HEK293 (cell line): ENCODE data around the gene LMOD1.

Source experiments
- MEIS1 ChIP-seq: sonication (generic); formaldehyde crosslinking; IDR thresholded peaks from 2 replicates; pipeline ENCODE4 v1.8.1; 2022; ENCODE audit warnings: missing genetic modification reagents, mild to moderate bottlenecking, borderline replicate concordance
- SETDB1 ChIP-seq: IDR thresholded peaks from one replicate; pipeline ENCODE4 v1.6.1; 2017; ENCODE audit warnings: mild to moderate bottlenecking, low read length, moderate library complexity, mixed read lengths; ENCODE audit not compliant: insufficient read length
- ZBTB7A ChIP-seq: fragments of 450-650 bp; formaldehyde crosslinking; IDR thresholded peaks from 2 replicates; pipeline ENCODE4 v1.5.1; 2016; ENCODE audit warnings: low read depth, missing biosample characterization, missing genetic modification characterization
- ZNF138 ChIP-seq: fragments of 450-650 bp; formaldehyde crosslinking; IDR thresholded peaks from 2 replicates; pipeline ENCODE4 v1.5.1; 2016; ENCODE audit warnings: missing biosample characterization, missing genetic modification characterization, borderline replicate concordance
- ZNF169 ChIP-seq: fragments of 450-650 bp; formaldehyde crosslinking; IDR thresholded peaks from 2 replicates; pipeline ENCODE4 v1.5.1; 2016; ENCODE audit warnings: missing biosample characterization, missing genetic modification characterization
- ZNF423 ChIP-seq: fragments of 450-650 bp; formaldehyde crosslinking; IDR thresholded peaks from 2 replicates; pipeline ENCODE4 v1.5.1; 2016; ENCODE audit warnings: missing biosample characterization, missing genetic modification characterization
- ZNF555 ChIP-seq: fragments of 450-650 bp; formaldehyde crosslinking; conservative IDR thresholded peaks from 2 replicates; pipeline ENCODE4 v1.5.1; 2017; ENCODE audit warnings: missing biosample characterization, mild to moderate bottlenecking, missing genetic modification characterization, inconsistent platforms
- TF ChIP-seq, protein P1 (sequence below): fragments of 450-650 bp; formaldehyde crosslinking; IDR thresholded peaks from 2 replicates; pipeline ENCODE4 v1.5.1; 2016; ENCODE audit warnings: missing biosample characterization, missing genetic modification characterization
- TF ChIP-seq, protein P2 (sequence below): fragments of 450-650 bp; formaldehyde crosslinking; IDR thresholded peaks from 2 replicates; pipeline ENCODE4 v1.5.1; 2016; ENCODE audit warnings: missing biosample characterization, missing genetic modification characterization

DNA sequence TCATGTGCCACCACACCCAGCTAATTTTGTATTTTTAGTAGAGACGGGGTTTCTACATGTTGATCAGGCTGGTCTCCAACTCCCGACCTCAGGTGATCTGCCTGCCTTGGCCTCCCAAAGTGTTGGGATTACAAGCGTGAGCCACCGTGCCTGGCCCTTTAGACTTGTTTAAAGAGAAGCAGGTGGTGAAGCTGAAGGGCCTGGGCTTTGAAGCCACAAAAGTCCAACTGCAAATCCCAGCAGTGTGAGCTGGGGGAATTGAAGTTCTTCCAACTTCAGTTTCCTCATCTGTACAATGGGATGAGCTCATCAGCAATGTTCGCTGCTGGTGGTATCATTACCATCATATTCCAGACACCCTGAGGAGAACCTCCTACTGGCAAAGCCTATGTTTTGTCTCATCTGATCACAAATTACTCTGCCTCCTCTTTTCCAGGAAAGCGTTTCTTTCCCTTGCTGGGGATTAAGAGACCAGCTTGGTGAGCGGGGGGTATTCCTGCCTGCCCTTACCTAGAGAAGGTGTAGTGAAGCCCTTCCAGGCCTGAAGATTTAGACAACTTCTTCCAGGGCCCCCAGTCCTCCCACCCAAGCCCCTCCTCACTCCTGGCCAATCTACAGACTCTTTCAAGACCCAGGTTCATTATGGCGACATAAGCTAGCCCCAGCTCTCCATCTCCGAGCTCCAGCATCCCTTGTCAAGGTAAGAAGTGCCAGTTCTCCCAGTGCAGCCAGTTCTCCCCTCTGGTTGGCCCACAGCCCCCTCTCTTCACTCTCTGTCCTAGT is 60.1 kb downstream of the LMOD1 start:
- TF ChIP-seq ZBTB7A (tag by site-specific recombination), result no peak
- TF ChIP-seq ZNF138 (tag by site-specific recombination), result no peak
- TF ChIP-seq, protein P1, sequence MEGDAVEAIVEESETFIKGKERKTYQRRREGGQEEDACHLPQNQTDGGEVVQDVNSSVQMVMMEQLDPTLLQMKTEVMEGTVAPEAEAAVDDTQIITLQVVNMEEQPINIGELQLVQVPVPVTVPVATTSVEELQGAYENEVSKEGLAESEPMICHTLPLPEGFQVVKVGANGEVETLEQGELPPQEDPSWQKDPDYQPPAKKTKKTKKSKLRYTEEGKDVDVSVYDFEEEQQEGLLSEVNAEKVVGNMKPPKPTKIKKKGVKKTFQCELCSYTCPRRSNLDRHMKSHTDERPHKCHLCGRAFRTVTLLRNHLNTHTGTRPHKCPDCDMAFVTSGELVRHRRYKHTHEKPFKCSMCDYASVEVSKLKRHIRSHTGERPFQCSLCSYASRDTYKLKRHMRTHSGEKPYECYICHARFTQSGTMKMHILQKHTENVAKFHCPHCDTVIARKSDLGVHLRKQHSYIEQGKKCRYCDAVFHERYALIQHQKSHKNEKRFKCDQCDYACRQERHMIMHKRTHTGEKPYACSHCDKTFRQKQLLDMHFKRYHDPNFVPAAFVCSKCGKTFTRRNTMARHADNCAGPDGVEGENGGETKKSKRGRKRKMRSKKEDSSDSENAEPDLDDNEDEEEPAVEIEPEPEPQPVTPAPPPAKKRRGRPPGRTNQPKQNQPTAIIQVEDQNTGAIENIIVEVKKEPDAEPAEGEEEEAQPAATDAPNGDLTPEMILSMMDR, result no peak
- TF ChIP-seq ZNF555 (tag by site-specific recombination), result no peak
- no peak for TF ChIP-seq SETDB1
- TF ChIP-seq ZNF169, result no peak
- no peak for TF ChIP-seq ZNF423 (tag by site-specific recombination)
- TF ChIP-seq, protein P2, sequence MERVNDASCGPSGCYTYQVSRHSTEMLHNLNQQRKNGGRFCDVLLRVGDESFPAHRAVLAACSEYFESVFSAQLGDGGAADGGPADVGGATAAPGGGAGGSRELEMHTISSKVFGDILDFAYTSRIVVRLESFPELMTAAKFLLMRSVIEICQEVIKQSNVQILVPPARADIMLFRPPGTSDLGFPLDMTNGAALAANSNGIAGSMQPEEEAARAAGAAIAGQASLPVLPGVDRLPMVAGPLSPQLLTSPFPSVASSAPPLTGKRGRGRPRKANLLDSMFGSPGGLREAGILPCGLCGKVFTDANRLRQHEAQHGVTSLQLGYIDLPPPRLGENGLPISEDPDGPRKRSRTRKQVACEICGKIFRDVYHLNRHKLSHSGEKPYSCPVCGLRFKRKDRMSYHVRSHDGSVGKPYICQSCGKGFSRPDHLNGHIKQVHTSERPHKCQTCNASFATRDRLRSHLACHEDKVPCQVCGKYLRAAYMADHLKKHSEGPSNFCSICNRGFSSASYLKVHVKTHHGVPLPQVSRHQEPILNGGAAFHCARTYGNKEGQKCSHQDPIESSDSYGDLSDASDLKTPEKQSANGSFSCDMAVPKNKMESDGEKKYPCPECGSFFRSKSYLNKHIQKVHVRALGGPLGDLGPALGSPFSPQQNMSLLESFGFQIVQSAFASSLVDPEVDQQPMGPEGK (tag by site-specific recombination), result no peak
- no peak for TF ChIP-seq MEIS1 (CRISPR knock-in tag)
